DMS114 treated with DMSO at 0.1 percent for 48 hours (cell line): ENCODE results near the gene ALDH8A1.

Source experiments
- DNase-seq: peaks from one replicate; lab custom pipeline; 2025; ENCODE audit not compliant: unreplicated experiment; lab: John Stamatoyannopoulos, UW

ALDH8A1 gene

DNA sequence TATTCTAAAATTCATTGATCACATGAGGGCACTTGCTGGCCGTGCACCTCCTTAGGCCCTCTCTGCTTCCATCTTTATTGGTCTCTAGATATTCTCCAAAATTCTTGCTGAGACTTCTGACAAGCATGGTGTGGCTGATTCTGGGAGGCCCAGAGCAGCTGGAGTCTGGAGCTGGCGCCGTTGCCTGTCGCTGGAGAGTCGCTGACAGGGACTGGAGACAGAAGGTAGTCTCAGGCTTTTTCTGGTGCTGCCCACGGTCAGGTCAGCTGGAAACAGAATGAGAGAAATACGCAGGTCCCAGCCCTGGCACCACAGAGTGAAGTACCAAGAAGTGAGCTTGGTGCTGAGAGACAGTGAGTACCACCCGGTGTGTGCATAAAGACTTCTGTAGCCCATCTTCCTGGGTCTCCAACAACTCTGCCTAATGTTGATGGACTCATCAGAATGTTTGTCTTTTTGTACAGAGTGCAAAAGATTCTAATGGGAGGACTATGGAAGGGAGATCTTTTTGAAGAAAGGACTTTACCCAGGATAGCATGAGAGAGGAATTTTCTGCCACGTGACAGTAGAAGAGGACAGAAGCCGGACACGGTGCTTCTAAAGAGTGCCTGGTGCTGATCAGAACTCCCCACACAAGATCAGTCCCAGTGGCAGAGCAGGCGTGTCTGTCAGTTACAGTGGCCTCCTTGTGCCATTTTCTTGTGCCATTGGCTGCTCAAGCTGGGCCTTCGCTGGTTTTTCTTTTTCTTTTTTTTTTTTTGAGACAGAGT lies 1.8 kb upstream of the ALDH8A1 start:
- no peak for DNase-seq

DNA sequence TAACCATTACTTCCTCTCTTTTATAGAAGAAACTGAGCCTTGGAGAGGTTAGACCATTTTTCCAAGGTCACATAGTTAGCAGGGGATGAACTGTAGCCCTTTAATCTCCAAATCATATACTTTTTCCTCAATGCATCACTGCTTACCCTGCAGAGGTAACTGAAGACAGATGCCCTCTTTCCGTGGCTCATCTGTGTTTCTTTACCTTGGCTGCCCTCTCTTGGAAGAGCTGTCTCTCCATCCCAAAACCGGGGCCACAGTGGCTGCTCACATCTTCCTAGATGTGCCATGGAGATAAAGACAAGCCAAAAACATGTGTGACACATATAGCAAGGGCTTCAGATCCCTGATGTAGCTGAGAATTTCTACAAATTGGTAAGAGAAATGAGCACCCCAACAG lies 581 bp upstream of the ALDH8A1 start:
- no peak for DNase-seq

DNA sequence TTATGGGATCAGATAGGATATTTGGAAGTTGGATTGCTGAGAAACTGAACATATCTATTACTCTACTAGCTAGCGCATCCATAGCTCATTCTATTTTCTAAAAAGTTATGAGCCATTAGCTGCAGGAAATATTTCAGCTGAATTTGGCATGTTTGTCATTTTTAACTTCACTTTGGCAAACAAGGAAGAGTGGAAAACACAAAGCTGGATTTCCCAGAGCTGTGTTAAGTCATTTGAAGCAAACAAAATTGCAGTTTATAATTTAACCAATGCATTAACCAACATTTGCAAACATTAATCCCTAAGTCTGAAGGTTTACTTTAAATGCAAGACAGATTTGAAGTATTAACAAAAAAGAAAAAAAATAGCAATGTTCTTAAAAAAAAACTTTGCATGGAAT lies 1.2 kb downstream of the ALDH8A1 start:
- DNase-seq, result no peak

DNA sequence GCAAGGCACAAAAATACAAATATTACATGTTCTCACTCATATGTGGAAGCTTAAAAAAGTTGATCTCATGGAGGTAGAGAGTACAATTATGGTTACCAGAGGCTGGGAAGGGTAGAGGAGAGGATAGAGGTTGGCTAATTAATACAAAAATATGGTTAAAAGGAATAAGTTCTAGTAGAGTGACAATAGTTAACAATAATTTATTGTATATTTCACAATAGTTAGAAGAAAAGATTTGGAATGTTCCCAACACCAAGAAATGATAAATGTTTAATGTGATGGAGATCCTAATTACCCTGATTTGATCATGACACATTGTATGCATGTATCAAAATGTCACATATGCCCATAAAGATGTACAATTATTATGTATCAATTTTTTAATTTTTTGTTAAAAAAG lies 1.8 kb downstream of the ALDH8A1 start:
- no peak for DNase-seq

DNA sequence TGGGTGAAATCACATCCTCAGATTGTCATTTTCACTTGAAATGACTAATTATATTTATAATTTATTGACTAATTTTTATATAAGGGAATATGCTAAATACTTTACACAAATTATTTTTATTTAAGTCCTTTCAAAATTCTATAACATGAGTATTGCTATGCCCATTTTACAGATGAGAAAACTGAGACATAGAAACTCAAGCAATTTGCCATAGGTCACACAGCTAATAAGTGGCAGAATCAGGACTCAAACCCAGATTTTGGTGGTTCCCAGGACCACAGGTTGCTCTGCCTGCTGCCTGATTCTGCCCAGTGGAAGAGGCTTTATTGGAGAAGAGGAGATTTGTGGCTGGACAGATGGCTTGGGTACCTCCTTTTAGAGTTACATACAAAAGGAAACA lies 4.9 kb downstream of the ALDH8A1 start:
- DNase-seq, result no peak

DNA sequence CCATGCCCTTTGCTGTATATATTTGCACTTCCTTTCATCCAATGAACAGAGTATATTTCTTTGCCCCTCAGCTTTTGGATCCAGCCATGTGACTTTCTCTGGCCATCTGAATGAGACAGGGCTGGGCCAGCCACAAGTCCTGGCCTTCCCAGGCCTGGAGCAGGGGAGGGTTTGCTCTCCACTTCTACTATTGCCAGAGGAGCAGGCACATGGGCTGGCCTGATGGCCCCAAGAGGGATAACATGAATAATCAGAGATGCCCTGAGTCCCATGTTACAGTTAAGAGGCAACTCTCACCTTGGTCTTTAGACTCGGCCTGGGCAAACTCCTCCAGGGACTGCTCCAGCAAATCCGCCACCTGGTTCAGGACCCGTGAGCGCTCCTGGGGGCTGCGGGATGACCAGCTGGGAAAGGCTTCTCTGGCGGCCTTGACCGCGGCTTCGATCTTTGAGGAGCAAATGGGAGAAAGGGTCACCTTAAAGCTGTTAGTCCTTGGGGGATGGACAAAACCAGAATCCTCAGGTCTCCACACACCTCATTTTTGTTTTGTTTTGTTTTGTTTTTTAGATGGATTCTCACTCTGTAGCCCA lies 6.3 kb downstream of the ALDH8A1 start:
- DNase-seq, result no peak

DNA sequence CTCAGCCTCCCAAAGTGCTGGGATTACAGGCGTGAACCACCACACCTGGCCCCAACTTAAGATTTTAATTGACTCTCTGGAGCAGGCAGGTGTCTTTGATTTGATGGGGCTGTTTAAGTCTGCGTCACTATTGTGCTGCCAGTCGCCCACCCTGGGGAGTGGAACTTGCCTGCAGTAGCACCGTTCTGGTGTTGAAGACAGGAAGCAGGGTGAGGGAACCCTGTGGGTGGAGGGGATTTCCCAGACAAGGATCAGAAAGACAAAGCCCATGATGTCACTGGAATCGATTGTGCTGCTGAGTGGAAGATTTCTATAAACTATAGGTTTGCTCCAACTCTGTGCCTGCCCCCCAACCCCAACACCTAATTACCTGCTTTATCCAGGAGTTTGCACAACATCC lies 11.0 kb downstream of the ALDH8A1 start:
- no peak for DNase-seq

DNA sequence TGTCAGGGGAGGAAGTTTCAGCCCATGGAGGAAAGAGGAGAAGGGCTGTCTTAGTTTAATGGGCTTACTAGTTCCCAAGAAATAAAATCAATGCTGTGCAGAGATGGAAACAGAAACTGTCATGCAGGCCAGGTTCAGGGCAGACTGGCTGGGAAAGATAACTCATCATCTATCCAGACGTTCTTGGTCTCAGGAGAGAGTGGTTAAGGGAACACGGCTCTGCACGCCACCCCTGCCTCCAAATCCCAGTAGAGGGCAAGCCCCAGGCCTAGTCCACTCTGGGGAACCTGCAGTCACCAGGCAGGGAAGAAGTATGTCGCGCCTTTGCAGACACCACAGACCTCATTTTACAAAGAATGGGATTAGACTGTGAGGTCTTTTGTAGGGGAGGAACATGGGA lies 12.5 kb downstream of the ALDH8A1 start:
- DNase-seq, result no peak

DNA sequence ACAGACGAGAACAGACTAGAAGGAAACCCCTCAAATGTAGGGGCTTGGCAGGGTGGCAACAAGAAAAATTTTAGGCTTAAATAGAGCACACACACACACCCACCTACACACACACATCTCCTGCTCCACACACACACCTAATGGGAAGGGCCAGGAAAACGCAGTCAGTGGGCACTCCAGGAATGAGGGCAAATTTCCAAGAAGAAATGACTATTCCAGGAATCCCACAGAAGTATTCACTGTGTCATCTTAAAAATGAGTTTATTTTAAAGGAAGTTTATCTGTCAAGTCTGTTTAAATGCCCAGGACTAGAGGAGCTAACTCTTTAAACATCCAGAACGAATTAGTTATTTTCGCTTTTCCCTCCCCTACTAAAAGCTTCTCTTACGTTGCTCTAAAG lies 13.0 kb downstream of the ALDH8A1 start:
- DNase-seq, result no peak

DNA sequence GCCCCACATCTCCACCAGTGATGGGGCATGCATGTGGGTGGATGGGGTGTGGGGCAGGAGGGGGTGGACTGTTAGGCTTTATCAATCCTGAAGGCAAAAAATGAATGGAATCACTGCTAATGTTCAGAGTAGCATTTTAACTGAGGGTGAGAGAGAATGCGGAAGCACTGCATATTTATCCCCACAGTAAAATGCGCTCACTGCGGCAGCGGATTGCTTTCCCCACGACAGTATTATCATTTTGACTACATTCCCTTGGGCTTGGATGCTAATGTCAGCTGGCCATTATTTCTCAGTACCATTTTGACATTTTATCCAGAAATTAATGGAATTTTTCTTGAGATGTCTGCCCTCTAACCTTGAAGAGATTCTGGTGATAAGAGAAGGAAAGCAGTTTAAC lies 13.4 kb downstream of the ALDH8A1 start:
- no peak for DNase-seq

DNA sequence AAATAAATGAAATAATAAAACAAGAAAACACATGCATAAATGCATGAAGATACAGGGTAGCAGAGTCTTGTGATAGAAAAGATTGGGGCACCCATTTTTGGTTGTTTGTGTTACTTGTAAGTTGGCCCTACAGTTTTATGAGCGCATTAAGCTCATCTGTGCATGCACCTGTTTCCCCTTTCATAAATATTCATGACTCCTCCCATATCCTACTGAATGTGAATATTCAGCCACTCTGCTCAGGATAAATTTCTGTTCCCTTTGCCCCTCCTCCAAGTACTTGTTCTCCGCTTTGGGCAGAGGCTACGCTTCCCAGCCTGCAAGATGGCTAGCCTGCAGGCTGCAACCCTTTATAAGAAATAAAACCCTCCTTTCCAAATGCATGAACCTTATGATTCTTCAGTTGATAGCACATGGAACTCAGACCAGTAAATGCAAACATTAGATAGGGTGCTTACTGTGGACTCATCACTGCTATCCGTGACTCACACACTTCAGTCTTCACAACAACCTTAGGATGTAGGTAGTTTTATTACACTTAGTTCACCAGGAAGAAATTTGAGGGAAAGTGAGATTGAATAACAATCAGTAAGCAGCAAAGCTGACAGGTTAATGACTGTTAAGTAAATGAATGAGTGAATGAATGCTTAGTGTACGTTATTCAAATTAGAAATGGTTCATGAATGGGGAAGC lies 15.0 kb downstream of the ALDH8A1 start:
- no peak for DNase-seq

DNA sequence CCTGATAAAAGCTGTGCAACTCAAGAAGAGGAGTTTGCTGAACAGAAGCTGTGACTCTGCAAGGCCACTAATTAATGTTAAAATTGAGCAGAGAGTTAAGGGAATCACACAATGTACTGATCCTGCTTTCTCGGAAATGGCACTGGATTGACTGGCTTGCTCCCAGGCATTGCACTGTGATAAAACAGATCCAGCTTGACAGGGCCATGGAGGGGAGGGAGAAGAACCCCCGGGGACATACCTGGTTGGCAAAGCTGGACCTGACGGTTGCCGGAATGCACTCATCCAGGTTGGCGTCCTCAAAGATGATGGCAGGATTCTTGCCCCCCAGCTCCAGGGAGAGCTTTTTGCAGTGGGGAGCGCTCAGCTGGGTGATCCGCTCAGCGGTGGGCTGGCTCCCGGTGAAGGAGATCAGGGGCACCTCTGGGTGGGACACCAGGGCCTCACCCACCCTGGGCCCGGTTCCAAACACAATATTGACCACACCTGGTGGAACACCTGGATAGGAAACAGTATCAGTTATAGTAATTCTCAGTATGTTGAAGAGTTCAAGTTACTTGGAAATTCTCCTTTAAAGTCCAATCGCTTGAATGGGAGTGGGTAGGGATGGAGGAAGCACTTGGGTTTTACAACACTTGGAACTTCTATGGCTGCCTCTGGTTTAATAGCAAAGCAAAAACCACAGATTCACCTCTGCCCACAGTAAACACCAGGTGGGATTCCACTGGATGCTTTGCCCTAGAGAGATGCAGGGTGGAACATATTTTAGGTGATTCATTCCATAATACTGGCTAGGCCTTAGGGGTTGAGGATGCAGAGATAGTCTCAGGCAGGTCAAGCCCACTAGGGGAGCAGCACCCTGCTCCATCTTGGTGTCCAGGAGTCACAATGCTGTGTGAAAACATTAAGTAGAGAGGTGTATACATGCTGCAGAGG lies 17.1 kb downstream of the ALDH8A1 start:
- DNase-seq, result no peak

DNA sequence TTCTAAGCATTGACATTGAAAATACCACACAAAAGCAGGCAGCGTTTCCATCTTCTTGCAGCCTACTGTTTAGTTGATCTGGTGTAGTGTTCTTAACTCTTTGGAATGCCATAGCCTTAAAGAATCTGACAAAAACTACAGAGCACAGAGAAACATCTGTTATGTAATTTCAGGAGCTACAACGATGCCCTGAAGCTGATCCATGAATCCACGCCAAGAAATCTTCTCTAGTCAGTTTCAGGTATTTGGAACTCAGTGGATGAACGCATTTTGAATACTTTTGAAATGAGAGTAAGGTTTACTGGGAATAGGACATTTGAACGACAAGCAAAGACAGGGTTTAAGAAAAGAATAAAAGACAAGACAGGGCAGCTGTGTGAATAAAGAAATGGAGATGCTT lies 17.8 kb downstream of the ALDH8A1 start:
- no peak for DNase-seq

DNA sequence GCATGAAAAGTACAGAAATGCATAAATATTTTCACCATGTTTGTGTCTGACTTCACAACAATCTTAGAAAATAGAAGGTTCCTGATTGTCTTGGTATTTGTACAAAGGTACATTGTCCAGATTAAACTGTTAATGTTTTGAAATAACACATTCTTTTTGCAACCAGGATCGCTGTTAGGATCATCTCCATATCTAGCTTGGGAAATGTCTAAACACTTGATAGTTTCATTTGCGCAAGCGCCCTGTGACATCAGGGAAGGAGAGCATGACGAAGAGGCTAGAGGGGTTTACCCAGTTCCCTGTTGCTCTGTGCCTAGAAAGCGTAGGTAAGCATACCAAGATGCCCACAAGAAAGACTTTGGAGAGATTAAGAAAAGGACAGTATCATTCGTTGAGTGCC lies 19.4 kb downstream of the ALDH8A1 start:
- DNase-seq, result no peak

DNA sequence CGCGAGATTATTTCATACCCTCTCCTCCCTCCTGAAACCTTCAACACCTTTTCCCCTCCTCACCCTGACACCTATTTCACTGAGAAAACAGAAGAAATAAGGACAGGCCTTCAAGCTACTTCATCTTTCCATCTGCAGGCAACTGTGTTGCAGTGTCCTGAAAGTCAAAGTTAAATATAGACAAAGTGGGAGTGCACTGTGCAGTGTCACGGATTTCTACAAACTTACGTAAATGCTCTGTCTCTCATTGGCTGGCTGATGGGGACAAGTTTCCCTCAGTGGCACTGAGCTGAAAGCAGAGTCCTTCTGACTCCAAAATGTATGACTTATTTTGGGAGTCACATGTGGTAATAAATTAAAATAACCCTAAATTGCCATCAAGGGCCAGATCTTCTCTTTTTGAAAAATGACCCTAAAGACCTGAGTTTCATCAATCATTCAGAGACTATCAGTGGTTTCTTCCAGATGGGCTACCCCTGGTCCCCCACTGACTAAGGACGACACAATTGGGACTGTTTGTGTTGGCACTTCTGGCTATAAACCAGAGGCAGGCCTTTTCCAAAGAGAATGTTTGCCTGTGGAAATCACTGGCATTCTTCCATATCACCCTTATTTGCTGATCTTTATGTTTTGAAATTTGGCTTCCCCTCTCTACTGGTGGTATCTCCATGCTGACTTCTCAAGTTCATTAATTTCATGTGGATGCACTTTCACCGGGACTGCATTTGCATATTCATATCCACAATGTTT lies 21.6 kb downstream of the ALDH8A1 start:
- no peak for DNase-seq

DNA sequence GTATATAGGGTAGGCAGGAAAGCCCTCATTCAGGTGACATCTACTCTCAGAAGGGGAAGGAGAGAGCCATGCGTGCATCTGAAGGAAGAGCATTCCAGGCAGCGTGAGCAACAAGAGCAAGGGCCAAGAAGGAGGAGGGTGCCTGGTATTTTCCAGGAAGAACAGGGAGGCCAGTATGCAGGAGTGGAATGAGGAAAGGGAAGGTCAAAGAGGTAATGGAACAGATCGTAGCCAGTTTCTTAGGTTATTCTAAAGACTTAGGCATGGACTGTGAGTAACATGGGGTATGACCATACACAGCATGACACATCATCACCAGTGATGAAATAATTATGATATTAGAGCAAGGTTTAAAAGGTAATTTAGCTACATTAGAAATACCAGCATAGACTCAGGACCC lies 24.1 kb downstream of the ALDH8A1 start:
- DNase-seq, result no peak

DNA sequence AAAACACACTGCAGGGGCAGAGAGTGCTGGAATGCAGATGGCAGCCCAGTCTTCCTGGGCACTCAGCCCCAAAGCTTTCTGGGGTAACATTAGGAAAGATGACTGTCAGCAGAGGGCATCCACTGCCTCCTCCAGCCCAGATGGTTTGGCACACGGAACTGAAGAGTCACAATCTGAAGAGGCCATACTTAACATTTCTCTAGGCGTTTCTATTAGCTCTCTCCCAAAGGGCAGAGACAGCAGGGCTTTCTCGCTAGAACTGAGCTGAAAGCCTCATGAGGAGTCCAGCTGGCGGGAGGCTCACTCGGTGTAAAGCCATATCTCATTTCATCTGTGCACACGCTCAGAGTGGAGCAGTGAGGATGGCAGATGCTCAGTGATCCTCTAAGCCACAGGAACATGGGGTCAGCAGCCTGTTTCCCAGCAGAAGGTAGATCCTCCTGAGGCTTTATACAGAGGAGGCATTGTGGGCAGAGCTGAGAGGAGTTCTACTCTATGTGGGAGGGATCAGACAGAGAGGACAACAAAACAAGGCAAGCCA lies 28.1 kb downstream of the ALDH8A1 start:
- no peak for DNase-seq

DNA sequence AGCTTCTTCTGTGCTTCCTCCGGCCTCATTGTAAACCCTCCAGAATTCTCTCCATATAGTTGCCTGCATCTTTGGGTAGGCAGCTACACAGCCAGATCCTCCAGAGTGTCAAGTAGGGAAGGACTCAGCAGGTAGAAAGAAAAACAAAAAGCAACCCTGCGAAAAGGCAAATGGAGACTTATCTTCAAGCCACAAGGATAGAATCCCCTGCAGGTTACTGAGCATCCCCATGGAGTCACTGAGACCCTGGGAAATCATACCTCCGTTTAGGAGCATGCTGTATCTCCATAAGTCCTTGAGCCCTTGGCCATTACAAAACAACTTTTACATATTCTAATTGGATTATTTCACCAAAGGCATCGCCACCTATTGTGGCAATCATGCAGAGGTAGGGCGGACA lies 28.6 kb downstream of the ALDH8A1 start:
- DNase-seq, result no peak

DNA sequence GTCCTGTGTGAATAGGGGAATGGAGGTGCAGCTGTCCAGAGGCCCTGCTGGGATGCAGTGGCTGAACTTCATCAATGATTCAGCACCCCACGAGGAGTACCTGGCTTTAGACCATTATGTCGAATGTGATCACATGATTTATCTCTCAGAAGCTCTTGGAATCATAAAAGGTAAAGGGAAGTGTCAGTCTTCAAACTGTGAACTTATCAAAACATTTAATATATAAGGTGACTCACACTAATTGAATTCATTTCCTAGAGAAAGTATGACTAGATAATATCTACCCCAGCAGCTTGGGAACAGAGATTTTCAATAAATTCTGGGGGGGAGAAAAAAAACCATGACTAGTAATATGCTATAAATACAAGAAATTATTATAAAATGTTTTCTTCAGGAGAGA lies 29.5 kb downstream of the ALDH8A1 start:
- no peak for DNase-seq

DNA sequence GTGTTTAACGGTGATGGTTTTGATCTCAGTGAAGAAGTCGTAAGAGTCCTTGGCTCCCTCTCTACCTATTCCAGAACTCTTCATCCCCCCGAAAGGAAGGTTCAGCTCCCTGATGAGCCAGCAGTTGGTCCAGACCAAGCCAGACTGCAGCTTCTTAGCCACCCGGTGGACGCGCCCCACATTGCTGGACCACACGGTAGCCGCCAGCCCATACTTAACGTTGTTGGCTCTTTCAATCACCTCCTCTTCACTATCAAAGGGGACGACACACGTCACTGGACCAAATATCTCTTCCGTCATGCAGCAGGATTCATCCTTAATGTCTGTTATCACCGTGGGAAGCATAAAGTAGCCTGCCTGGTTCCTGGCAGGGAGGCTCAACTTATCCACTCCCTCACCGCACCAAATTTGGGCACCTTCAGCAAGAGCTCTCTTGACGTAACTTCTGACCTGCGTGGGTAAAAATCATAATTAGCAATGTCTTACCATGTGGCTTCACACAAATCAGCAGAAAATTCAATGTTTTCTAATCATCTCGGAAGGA lies 31.4 kb downstream of the ALDH8A1 start:
- no peak for DNase-seq
